ENCODE measurements around the gene MAGI1.

- no peak for TF ChIP-seq CTCF (IDR thresholded peaks at IDR 0.05)
- TF ChIP-seq EP300 (IDR thresholded peaks at IDR 0.05) = no peak
- TF ChIP-seq POLR2A (IDR thresholded peaks at IDR 0.05) = no peak
Measured at GRCh38 chr3:65894679-65895453, 143.9 kb downstream of the MAGI1 start.
